Measurements from ENCODE around the gene PCNX2. TPM values are rescaled to one million over a fixed set of nuclear protein-coding genes. Genes with fewer than 3 reads are reported as not detected.

The PCNX2 gene
- total and polyA plus RNA-seq, 2 donors (not counting 1 experiment from before 2014, with no cell fraction given) = 17.6 to 34.7 TPM

DNA sequence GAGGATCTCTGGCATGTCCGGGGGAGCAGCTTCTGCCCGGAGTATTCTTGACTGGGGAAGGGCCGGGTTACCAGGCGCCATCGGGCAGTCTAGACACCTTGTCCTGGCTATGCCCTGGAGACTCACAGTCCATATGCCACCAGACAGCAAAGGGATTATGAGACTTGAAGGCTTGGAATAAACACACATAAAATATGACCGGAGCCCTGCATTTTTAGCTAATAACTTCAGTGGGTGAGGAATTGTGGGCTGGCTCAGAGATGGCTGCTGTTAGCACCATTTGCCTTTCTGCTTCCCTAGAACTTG, 329.7 kb downstream of the PCNX2 start:
- ATAC-seq (ENCODE audit: low read depth) = no peak
- Mint-ChIP-seq H3K27ac (no peak overlapping the region), H3K4me1 (peaks cover 14% of the 10 kb centered on the region), H3K27me3 (no peaks in the 10 kb centered on the region), H3K4me3 (no peak overlapping the region), H3K9me3 (ENCODE audit: insufficient read depth) (no peaks in the 10 kb centered on the region)
- H3K27me3 ChIP-seq (replicated peaks in 1 of 4; ENCODE audit: control extremely low read depth in 1 of 4, control insufficient read depth in 3 of 4, insufficient read depth in 4 of 4, low read length in 3 of 4) = no peaks in the 10 kb centered on the region
- 85% methylated on average over 5 of the region's 6 CpGs for WGBS (ENCODE audit: insufficient coverage)
- ChIA-PET POLR2A (no interaction called here), CTCF (no interaction called here)
- no peak for TF ChIP-seq EZH2 (IDR thresholded peaks at IDR 0.05; ENCODE audit: borderline replicate concordance, insufficient read depth, low read depth, low read length, poor library complexity, severe bottlenecking)
- TF ChIP-seq, protein P1, sequence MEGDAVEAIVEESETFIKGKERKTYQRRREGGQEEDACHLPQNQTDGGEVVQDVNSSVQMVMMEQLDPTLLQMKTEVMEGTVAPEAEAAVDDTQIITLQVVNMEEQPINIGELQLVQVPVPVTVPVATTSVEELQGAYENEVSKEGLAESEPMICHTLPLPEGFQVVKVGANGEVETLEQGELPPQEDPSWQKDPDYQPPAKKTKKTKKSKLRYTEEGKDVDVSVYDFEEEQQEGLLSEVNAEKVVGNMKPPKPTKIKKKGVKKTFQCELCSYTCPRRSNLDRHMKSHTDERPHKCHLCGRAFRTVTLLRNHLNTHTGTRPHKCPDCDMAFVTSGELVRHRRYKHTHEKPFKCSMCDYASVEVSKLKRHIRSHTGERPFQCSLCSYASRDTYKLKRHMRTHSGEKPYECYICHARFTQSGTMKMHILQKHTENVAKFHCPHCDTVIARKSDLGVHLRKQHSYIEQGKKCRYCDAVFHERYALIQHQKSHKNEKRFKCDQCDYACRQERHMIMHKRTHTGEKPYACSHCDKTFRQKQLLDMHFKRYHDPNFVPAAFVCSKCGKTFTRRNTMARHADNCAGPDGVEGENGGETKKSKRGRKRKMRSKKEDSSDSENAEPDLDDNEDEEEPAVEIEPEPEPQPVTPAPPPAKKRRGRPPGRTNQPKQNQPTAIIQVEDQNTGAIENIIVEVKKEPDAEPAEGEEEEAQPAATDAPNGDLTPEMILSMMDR (IDR thresholded peaks at IDR 0.05) = no peak
- no peak for DNase-seq
- intact Hi-C loops (cut with micrococcal nuclease) = no loop called here
- H3K79me2 ChIP-seq (ENCODE audit: control insufficient read depth, insufficient read depth, low read length) = peaks cover 3% of the 10 kb centered on the region
- H3K9me3 ChIP-seq (ENCODE audit: control extremely low read depth in 1 of 3, control insufficient read depth in 2 of 3, insufficient read depth in 1 of 3, low read length in 2 of 3) = no peaks in the 10 kb centered on the region
- H3K4me1 ChIP-seq (ENCODE audit: control insufficient read depth in 2 of 2, insufficient read depth in 2 of 2, low read length in 2 of 2) = peaks cover 3 to 6% of the 10 kb centered on the region in 2 donors
- H2AFZ ChIP-seq (ENCODE audit: insufficient read depth, low read depth, low read length, poor library complexity, severe bottlenecking) = no peak overlapping the region
- H3K9ac ChIP-seq (ENCODE audit: low read length) = no peak overlapping the region
- H3K27ac ChIP-seq (ENCODE audit: low read length in 2 of 2) = no peak overlapping the region
- no peaks in the 10 kb centered on the region for H4K20me1 ChIP-seq (ENCODE audit: control insufficient read depth, insufficient read depth, low read length, poor library complexity, severe bottlenecking)
- H3K36me3 ChIP-seq (replicated peaks in 1 of 2; ENCODE audit: control extremely low read depth in 1 of 2, control insufficient read depth in 1 of 2, extremely low read depth in 1 of 2, insufficient read depth in 2 of 2, low read length in 1 of 2) = peaks cover 0 to 30% of the 10 kb centered on the region in 2 experiments
- no peak overlapping the region for H3K4me3 ChIP-seq (ENCODE audit: control extremely low read depth in 1 of 5, extremely low read depth in 1 of 5, insufficient read depth in 1 of 5, low read depth in 2 of 5, low read length in 4 of 5)
- H3K4me2 ChIP-seq (replicated peaks; ENCODE audit: low read depth, low read length, poor library complexity, severe bottlenecking) = no peak overlapping the region

DNA sequence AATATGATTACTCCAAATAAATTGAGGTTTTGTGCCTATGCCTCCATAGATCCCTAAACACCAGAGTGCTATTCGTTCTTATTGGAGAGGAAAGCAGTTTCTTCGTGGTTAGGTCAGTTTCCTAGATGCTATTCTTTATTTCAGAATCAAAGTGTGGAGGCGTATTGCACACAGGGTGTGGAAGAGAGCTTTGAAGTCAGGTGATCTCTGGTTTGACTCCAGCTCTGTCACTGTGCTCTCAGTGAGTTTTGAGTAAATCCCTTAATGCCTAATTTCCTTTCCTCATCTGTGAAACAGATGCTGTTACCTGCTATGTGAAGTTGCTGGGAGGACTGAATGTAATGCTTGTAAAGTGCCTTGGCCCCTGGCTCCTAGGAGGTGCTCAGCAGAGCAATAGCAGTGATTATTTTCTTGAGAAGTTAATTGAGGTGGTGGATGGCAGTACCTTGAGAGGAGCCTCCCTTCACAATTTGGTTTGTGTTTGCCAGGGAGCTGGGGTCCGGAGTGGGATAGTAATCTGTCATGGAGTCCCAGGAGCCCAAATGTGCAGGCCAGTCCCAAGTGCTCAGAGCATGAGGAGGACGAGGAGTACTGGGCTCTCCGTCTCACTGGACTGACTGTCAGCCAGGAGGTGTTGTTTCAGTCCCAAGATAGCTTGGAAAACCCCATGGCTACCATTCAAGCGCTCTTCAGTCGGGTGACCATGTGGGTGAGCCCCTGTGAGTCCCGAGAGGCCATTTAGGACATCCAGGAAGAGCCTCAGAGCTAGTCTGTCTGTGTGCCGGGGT, 330.2 kb downstream of the PCNX2 start:
- Histone ChIP-seq H3K9me3 (ENCODE audit: control extremely low read depth in 1 of 3, control insufficient read depth in 2 of 3, insufficient read depth in 1 of 3, low read length in 2 of 3) (no peaks in the 10 kb centered on the region), H3K4me1 (ENCODE audit: control insufficient read depth in 2 of 2, insufficient read depth in 2 of 2, low read length in 2 of 2) (peaks cover 3 to 6% of the 10 kb centered on the region in 2 donors), H4K20me1 (ENCODE audit: control insufficient read depth, insufficient read depth, low read length, poor library complexity, severe bottlenecking) (no peaks in the 10 kb centered on the region), H3K36me3 (replicated peaks in 1 of 2; ENCODE audit: control extremely low read depth in 1 of 2, control insufficient read depth in 1 of 2, extremely low read depth in 1 of 2, insufficient read depth in 2 of 2, low read length in 1 of 2) (peaks cover 0 to 25% of the 10 kb centered on the region in 2 experiments), H3K9ac (ENCODE audit: low read length) (no peak overlapping the region), H3K79me2 (ENCODE audit: control insufficient read depth, insufficient read depth, low read length) (peaks cover 3% of the 10 kb centered on the region), H3K4me3 (ENCODE audit: control extremely low read depth in 1 of 5, extremely low read depth in 1 of 5, insufficient read depth in 1 of 5, low read depth in 2 of 5, low read length in 4 of 5) (no peak overlapping the region), H3K27me3 (replicated peaks in 1 of 4; ENCODE audit: control extremely low read depth in 1 of 4, control insufficient read depth in 3 of 4, insufficient read depth in 4 of 4, low read length in 3 of 4) (no peaks in the 10 kb centered on the region), H3K27ac (ENCODE audit: low read length in 2 of 2) (no peak overlapping the region), H3K4me2 (replicated peaks; ENCODE audit: low read depth, low read length, poor library complexity, severe bottlenecking) (no peak overlapping the region), H2AFZ (ENCODE audit: insufficient read depth, low read depth, low read length, poor library complexity, severe bottlenecking) (no peak overlapping the region)
- Mint-ChIP-seq H3K4me3 (no peak overlapping the region), H3K27ac (no peak overlapping the region), H3K4me1 (peaks cover 14% of the 10 kb centered on the region), H3K9me3 (ENCODE audit: insufficient read depth) (no peaks in the 10 kb centered on the region), H3K27me3 (no peaks in the 10 kb centered on the region)
- POLR2A ChIA-PET = no interaction called here
- intact Hi-C loops (cut with micrococcal nuclease) = no loop called here
- ATAC-seq (ENCODE audit: low read depth) = no peak
- CTCF ChIA-PET = interaction anchor here (1.4 kb wide), 1 partner anchor 12 kb away, joined by 3 read pairs; no protein-coding TSS in a partner anchor
- 87% methylated on average over 9 of the region's 10 CpGs for WGBS (ENCODE audit: insufficient coverage)
- DNase-seq = no peak
- TF ChIP-seq, protein P1 (IDR thresholded peaks at IDR 0.05) = no peak
- TF ChIP-seq EZH2 (IDR thresholded peaks at IDR 0.05; ENCODE audit: borderline replicate concordance, insufficient read depth, low read depth, low read length, poor library complexity, severe bottlenecking) = no peak

Data from B cell (primary cell).